22Rv1 (cell line): ENCODE results near the gene CXCL16.

Source experiments
- CTCF ChIP-seq: fragments of 450-650 bp; IDR thresholded peaks from 2 replicates; pipeline ENCODE4 v1.5.1; 2017; ENCODE audit warnings: mild to moderate bottlenecking
- ZFX ChIP-seq: fragments of 450-650 bp; IDR thresholded peaks from 2 replicates; pipeline ENCODE4 v1.6.1; 2017; ENCODE audit warnings: antibody characterized with exemption, borderline replicate concordance

GRCh38 chr17:4733073-4733531 is 6.6 kb downstream of the CXCL16 start:
- TF ChIP-seq ZFX, result no peak
- no peak for TF ChIP-seq CTCF
